KOPT-K1 (cell line): ENCODE data around the gene NOP53.
"Not testable (repeated sequence)": the region's sequence is repeated elsewhere in the genome, so short reads cannot be mapped to it uniquely, and the experiment has no call there.

Source experiments
- H3K27ac ChIP-seq: fragments of 200-600 bp; sonication (generic); 2 replicates; pipeline ENCODE4 v1.5.1; 2016; ENCODE audit warnings: antibody characterized with exemption, mild to moderate bottlenecking, low read depth, low read length; ENCODE audit not compliant: poor library complexity, severe bottlenecking
- H3K36me3 ChIP-seq: fragments of 200-600 bp; sonication (generic); 2 replicates; pipeline ENCODE4 v1.5.1; 2017; ENCODE audit warnings: antibody characterized with exemption, mild to moderate bottlenecking, low read length, moderate library complexity; ENCODE audit not compliant: insufficient read depth
- H3K9me3 ChIP-seq: fragments of 200-600 bp; sonication (generic); 2 replicates; pipeline ENCODE4 v1.5.1; 2017; ENCODE audit warnings: antibody characterized with exemption, low read length, mild to moderate bottlenecking; ENCODE audit not compliant: insufficient read depth, poor library complexity, severe bottlenecking

NOP53 gene

DNA sequence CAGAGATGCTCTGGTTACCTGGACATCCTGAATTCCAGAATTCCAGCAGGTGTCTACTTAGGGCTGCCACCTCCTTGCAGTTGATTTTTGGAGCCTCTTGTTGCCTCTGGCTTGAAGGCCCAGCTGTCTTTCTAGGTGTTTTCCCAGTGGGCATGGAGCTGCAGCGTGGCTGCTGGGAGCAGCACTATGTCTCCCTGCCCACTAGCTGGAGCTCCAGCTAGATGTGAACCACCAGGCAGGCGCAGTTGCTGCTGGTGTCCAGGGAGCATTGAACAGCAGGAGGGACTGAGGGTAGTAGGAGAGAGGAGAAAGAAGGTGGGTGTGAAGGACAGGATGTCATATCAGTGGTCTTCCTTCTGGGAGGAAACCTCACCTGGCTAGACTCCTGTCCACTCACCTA is 23.3 kb downstream of the NOP53 start:
- Histone ChIP-seq H3K36me3 (no peaks in the 10 kb centered on the region), H3K27ac (no peak overlapping the region), H3K9me3 (no peaks in the 10 kb centered on the region)

DNA sequence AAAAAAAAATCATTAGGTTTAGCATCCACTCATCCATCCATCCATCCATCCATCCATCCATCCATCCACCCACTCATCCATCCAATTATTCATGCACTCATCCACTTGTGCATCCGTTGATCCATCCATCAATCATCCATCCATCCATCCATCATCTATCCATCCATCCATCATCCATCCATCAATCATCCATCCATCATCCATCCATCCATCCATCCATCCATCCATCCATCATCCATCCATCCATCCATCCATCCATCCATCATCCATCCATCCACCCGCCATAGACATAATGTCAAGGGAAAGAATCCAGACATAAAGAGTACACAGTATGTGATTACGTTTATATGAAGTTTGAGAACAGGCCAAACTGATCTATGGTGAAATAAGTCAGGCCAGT is 24.2 kb downstream of the NOP53 start:
- H3K36me3 ChIP-seq = no peaks in the 10 kb centered on the region
- no peaks in the 10 kb centered on the region for H3K9me3 ChIP-seq
- H3K27ac ChIP-seq = no peak overlapping the region

DNA sequence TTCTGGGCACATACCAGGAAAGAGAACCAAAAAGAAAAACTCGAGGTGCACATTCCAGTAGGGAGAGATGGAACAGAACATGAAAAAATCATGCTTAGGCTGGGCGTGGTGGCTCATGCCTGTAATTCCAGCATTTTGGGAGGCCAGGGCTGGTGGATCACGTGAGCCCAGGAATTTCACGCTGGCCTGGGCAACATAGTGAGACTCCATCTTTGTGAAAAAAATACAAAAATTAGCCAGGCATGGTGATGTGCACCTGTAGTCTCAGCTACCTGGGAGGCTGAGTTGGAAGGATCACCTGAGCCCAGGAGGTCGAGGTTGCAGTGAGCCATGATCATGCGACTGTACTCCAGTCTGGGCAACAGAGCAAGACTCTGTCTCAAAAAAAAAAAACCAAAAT is 25.9 kb downstream of the NOP53 start:
- not testable (repeated sequence) for H3K36me3 ChIP-seq, H3K9me3 ChIP-seq
- H3K27ac ChIP-seq = peak overlapping the region; percentile 35

DNA sequence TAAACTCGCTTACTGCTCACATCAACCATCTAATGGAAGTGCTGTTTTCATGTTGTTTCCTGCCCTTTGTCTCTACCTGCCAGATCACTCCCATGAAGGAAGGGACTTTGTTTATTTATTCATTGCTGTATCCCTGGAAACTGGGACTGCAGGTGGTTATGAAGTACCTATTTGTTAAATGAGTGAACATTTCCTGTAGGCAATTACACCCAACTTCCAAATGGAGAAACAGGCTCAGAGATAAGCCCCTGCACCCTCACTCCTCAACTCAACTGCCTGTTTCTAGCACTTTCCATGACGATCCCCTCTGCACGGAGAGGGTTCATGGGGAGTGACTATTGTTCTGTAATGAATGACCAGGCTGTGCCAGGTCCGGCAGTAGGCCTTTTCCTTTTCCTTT is 31.2 kb downstream of the NOP53 start:
- Histone ChIP-seq H3K27ac (no peak overlapping the region), H3K9me3 (no peaks in the 10 kb centered on the region), H3K36me3 (peaks cover 15% of the 10 kb centered on the region)

DNA sequence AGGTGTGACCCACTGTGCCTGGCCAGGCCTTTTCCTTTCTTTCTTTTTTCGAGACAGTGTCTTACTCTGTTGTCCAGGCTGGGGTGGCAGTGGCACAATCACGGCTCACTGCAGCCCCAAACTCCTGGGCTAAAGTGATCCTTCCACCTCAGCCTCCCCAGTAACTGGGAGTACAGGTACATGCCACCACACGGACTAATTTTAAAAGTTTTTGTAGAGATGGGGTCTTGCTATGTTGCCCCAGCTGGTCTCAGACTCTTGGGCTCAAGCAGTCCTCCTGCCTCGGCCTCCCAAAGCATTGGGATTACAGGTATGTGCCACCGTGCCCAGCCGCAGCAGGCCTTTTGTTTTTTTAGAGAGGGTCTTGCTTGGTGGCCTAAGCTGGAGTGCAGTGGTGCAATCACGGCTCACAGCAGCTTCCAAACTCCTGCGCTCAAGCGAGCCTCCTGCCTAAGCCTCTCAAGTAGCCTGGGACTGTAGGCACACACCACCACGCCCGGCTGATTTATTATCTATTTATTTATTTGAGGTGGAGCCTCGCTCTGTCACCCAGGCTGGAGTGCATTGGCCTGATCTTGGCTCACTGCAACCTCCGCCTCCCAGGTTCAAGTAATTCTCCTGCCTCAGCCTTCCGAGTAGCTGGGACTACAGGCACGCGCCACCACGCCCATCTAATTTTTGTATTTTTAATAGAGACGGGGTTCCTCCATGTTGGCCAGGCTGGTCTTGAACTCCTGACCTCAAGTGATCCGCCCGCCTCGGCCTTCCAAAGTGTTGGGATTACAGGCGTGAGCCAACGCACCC is 32.1 kb downstream of the NOP53 start:
- peaks cover 24% of the 10 kb centered on the region for H3K36me3 ChIP-seq
- H3K9me3 ChIP-seq = not testable (repeated sequence)
- H3K27ac ChIP-seq = peak overlapping the region; percentile 91

DNA sequence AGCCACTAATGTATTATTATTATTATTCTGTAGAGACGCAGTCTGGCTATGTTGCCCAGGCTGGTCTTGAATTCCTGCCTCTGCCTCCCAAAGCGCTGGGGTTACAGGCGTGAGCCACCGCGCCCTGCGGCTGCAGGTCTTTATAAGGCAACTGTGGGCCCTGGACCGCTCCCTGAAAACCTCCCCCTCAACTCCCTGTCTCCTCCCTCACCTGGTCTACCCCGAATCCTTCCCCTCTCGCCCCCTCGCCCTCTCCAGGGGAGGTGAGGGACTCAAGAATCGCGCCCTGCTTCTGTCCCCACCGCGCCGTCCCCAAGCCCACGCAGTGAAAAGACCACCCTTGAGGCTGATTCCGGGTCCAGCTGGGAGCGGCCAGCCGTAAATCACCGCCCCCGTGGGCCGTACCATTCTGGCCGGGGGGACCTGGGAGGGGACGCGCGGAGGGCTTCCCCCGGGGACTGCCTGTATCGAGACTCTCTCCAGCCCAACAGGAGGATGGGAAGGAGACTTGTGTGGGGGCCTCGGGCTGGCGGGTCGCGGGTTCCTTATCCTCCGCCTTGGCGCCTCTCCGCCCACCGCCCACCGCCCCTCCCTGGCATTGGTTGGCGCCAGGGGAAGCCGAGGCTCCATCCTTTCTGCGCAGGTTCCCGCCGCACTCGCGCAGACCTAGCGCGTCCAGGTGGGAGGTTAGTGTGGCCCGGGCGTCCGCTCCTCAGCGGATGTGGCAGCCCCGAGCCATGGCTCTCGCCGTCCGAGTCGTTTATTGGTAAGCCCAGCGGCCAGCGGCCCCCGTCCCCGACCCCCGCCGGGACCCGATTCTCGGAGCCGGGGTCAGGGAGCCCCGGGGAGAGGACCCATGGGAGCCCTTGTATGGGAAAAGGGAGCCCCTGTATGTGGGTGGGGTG is 33.0 kb downstream of the NOP53 start, which contains the start of gene SELENOW:
Gene SELENOW (plus strand): TSS at position 655 of the 905 bp plus-strand sequence. CDS start 83 bp downstream, at position 738.
- Histone ChIP-seq H3K36me3 (peaks cover 32% of the 10 kb centered on the region), H3K27ac (peak within 1 kb of the TSS; percentile 91), H3K9me3 (no peaks in the 10 kb centered on the region)

DNA sequence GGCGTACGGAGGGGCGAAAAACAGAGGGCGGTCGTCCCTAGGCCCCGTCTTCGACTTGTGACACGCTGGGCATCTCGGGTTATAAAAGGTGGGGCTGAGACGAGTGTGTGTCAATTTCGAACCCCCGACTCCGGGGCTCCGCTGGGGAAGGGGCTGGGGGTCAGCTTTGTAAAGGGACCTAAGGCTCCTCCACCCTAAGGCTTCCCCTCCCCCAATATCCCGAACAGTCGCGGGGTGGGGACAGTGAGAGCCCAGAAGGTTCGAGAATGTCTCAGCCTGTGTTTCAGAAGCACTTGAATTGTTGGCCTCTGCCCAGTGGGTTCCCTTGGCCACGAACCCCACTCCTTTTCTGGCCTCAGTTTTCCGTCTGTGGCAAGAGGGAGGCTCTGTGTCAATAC is 33.6 kb downstream of the NOP53 start:
- peak overlapping the region; percentile 91 for H3K27ac ChIP-seq
- H3K36me3 ChIP-seq = peaks cover 39% of the 10 kb centered on the region
- no peaks in the 10 kb centered on the region for H3K9me3 ChIP-seq

DNA sequence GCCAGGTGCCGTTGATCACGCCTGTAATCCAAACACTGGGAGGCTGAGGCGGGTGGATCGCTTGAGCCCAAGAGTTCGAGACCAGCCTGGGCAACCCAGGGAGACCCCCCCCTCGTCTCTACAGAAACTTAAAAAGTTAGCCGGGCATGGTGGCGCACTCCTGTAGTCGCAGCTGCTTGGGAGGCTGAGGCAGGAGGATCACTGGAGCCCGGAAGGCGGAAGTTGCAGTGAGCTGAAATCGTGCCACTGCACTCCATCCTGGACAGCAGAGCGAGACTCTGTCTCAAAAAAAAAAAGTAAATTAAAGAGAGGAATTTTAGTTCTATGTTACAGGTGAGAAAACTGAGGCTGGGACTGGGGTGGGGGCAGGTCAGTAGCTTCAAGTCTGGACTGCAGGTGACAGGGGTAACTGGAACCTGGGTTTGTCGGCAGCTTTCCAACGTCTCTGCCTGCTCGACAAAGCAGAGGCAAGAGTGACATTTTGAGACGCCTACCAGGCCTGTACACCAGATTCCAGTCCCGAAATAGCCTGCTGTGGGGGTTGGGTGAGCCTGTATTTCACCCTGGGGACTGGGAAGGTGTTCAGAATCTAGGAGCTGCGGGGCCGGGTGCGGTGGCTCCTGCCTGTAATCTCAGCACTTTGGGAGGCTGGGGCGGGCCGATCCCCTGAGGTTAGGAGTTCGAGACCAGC is 34.3 kb downstream of the NOP53 start:
- Histone ChIP-seq H3K36me3 (peaks cover 46% of the 10 kb centered on the region), H3K9me3 (no peaks in the 10 kb centered on the region), H3K27ac (peak overlapping the region; percentile 91)

DNA sequence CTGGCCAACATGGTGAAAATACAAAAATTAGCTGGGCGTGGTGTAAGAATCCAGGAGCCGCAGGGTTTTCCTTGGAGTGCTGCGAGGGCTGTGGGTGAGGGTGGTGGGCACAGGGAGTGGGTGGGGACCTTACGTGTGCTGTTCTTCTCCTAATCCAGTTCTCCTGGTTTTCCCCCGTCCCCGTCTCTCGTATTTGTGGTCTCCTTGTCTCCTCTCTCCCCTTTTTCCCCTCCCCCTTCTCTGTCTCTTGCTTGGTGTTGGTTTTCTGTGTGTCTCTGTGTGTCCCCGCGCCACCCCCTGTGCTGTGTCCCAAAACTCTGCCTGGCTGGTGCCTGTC is 34.8 kb downstream of the NOP53 start:
- Histone ChIP-seq H3K27ac (peak overlapping the region; percentile 2), H3K36me3 (peaks cover 51% of the 10 kb centered on the region), H3K9me3 (no peaks in the 10 kb centered on the region)

DNA sequence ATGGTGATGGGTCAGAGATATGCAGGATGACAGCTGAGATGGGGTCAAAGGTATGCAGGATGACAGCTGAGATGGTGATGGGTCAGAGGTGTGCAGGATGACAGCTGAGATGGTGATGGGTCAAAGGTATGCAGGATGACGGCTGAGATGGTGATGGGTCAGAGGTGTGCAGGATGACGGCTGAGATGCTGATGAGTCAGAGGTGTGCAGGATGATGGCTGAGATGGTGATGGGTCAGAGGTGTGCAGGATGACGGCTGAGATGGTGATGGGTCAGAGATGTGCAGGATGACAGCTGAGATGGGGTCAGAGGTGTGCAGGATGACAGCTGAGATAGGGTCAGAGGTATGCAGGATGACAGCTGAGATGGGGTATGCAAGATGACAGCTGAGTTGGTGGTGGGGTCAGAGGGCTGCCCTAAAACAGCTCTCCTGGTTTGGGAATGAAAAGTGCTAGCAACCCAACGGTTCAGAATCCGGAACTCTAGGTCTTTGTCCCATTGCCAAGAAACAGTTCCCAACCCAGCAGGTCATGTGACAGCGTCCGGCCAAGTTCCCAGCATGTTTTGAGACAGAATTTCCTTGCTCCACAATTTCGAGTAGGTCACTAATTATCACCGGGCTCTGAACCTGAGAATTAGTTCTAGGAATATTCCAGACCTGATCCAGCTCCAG is 36.4 kb downstream of the NOP53 start:
- Histone ChIP-seq H3K9me3 (no peaks in the 10 kb centered on the region), H3K36me3 (peaks cover 67% of the 10 kb centered on the region), H3K27ac (no peak overlapping the region)

DNA sequence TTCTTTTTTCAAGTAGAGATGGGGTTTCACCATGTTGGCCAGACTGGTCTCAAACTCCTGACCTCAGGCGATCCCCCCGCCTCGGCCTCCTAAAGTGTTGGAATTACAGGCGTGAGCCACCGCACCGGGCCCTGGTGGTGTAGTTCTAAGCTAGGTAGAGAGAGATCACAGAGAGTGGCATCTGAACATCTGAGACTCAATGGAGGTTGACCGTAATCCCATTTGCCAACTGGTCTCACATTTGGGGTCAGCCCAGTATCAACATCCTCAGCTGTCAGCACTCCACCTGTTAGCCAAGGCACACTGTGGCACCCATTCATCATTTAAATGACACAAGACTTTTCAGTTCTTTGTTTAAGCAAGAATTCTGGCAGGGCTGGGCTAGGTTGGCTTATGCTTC is 41.2 kb downstream of the NOP53 start:
- H3K9me3 ChIP-seq = no peaks in the 10 kb centered on the region
- no peak overlapping the region for H3K27ac ChIP-seq
- peaks cover 60% of the 10 kb centered on the region for H3K36me3 ChIP-seq

DNA sequence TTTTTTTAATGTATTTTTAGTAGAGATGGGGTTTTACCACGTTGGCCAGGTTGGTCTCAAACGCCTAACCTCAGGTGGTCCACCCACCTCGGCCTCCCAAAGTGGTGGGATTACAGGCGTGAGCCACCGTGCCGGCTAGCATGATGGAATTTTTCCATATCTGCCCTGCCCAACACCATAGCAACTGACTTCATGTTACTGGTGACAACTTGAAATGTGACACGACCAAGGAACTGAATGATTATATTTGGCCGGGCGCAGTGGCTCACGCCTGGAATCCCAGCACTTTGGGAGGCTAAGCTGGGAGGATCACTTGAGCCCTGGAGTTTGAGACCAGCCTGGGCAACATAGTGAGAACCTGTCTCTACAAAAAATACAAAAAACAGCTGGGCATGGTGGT is 42.0 kb downstream of the NOP53 start:
- H3K9me3 ChIP-seq, H3K27ac ChIP-seq: not testable (repeated sequence)
- H3K36me3 ChIP-seq = peaks cover 52% of the 10 kb centered on the region

DNA sequence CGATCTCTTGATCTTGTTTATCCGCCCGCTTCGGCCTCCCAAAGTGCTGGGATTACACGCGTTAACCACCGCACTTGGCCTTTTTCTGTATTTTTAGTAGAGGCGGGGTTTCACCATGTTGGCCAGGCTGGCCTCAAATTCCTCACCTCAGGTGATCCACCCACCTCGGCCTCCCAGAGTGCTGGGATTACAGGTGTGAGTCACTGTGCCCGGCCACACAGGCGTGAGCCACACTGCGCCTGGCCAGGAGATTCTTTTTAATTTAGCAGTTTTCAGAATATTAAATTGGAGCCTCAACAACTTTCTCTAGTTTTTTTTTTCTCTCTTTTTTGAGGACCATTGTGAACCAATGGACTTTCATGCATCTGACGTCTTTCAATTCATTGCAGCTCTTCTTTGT is 44.5 kb downstream of the NOP53 start:
- not testable (repeated sequence) for H3K27ac ChIP-seq, H3K9me3 ChIP-seq
- peaks cover 27% of the 10 kb centered on the region for H3K36me3 ChIP-seq

DNA sequence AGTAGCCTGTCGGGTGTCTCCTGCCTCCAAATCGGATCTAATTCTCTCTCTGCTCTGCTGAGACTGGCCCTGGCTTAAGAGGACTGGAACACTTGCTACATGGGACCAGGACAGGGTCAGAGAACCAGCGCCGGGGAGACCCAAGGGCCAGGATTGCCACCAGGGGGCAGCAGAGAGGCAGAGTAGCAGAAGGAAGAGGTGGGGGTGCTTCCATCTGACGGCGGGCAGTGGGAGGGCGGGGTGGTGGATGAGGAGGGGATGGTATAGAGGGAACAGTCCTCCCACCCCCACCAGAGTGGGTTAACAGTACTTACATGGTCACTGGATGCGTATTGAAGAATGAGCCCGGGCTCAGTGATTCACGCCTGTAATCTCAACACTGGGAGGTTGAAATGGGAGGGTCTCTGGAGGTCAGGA is 45.1 kb downstream of the NOP53 start:
- H3K36me3 ChIP-seq = peaks cover 21% of the 10 kb centered on the region
- no peaks in the 10 kb centered on the region for H3K9me3 ChIP-seq
- H3K27ac ChIP-seq = no peak overlapping the region

DNA sequence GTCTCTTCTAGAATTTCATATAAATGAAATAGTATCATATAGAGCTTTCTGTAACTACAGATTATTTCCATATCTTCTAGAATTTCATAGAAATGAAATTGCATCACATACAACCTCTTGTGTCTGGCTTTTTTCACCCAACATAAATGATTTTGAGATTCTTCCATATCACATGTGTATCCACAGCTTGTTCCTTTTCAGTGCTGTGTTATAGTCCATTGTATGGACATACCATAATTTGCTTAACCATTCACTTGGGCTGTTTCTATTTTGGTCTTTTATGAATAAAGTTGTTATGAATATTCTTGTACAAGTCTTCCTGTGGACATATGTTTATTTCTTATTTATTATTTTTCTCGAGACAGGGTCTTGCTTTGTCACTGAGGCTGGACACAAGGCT is 47.3 kb downstream of the NOP53 start:
- Histone ChIP-seq H3K36me3 (no peaks in the 10 kb centered on the region; the same call in 1 of the 2 replicates), H3K9me3 (no peaks in the 10 kb centered on the region), H3K27ac (no peak overlapping the region)
